GM12873 (cell line): Measurements from ENCODE around the gene ASB13.

Experiments used
- TF ChIP-seq, protein P1 (sequence below): IDR thresholded peaks from 2 replicates; pipeline ENCODE4 v1.5.1; 2012; ENCODE audit warnings: low read depth, mild to moderate bottlenecking, moderate library complexity, low read length, control low read depth; ENCODE audit not compliant: insufficient read depth; ENCODE audit errors: missing control alignments

The ASB13 gene

DNA sequence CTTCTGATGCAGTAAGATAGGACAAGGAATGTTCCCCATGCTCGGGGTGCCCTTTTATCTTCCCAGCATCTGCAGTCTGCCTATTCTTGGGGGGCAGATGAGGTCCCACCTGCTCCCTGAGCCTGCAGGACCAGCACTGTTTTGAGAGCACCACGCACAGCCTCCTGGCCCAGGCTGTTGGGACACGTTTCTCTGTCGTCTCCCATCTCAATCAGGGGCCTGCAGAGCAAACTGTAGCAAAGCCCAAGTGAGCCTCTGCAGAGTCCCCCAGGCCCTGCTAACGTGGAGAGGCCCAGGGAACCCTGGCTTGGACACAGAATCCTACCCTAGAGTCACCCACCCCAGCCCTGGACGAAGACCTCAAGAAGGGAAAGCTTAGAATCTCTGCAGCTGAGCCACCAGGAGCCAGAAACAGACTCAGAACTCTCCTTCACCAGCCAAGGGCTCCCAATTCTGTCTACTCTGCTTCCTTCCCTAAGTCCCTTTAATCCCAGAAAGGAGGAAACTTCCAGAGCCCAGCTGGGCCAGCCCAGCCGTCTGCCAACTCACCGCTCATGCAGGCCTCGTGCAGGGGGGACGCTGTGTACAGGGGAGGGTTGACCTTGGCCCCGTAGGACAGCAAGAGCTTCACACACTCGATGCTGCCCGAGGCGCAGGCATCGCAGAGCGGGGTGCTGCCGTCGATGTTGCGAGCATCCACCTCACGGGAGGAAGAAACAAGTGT is 15.6 kb downstream of the ASB13 start:
- TF ChIP-seq, protein P1, sequence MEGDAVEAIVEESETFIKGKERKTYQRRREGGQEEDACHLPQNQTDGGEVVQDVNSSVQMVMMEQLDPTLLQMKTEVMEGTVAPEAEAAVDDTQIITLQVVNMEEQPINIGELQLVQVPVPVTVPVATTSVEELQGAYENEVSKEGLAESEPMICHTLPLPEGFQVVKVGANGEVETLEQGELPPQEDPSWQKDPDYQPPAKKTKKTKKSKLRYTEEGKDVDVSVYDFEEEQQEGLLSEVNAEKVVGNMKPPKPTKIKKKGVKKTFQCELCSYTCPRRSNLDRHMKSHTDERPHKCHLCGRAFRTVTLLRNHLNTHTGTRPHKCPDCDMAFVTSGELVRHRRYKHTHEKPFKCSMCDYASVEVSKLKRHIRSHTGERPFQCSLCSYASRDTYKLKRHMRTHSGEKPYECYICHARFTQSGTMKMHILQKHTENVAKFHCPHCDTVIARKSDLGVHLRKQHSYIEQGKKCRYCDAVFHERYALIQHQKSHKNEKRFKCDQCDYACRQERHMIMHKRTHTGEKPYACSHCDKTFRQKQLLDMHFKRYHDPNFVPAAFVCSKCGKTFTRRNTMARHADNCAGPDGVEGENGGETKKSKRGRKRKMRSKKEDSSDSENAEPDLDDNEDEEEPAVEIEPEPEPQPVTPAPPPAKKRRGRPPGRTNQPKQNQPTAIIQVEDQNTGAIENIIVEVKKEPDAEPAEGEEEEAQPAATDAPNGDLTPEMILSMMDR = no peak

DNA sequence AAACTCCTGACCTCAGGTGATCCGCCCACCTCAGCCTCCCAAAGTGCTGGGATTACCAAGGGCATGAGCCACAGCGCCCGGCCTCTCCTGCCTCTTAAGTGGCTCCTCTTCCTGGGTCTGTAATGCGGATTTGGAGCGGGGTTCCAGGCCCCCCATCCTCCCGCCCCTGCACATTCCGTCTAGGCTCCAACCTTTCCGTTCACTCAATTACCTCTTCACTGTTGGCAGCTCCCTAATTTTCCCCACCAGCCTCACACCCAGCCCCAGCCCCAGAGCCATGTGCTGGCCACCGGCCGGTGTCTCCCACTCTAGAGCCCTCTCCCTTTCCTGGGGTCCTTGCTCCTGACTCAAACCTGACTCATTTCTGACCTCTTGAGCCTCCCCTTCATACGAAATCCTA is 16.6 kb downstream of the ASB13 start:
- TF ChIP-seq, protein P1 = no peak

DNA sequence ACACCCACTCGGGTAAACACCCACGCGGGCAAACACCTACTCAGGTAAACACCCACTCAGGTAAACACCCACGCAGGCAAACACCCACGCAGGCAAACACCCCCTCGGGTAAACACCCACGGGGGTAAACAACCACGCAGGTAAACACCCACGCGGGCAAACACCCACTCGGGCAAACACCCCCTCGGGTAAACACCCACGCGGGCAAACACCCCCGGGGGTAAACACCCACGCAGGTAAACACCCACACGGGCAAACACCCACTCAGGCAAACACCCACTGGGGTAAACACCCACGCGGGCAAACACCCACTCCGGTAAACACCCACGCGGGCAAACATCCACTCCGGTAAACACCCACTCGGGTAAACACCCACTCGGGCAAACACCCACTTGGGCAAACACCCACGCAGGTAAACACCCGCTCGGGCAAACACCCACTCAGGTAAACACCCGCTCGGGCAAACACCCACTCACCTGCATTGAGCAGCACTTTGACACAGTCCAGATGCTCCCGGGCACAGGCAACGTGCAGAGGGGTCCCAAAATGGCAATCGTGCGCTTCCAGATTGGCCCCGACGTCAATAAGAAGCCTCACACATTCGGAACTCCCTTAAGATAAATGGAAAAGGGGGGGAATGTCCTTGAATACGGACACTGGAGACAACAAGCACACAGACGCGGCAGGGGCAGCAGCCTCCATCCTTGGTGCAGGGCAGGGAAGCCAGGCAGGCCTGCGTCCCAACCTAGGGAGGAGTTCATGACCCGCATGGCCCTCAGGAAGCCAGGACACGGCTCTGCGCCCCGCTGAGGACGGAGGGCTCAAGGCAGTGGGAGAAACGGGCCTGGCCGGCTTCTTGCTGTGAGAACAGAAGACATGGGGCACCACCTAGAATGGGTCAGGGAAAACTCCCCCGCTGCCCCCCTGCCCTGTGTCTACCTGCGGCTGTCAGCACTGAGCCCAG is 17.6 kb downstream of the ASB13 start:
- TF ChIP-seq, protein P1 = no peak

DNA sequence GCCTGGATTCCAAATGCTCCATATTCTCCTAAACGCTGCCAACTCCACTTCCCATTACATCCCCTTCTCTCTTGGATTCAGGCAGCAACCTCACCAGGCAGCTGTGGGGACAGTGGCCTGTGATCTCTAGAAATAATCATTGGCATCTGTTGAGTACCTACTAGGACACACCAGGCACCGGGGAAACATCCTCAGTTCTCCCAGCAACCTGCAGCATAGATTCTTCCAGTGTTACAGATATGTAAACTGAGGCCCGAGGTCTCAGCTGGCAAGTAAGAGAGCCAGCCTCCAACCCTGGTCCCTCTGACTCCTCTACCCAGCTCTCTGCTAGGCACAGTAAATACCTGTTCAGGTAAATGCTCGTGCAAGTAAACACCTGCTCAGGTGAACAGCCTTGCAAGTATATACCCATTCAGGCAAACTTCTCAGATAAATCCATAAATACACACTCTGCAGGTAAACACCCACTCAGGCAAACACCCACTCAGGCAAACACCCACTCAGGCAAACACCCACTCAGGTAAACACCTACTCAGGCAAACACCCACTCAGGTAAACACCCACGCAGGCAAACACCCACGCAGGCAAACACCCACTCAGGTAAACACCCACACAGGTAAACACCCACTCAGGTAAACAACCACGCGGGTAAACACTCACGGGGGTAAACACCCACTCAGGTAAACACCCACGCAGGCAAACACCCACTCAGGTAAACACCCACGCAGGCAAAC is 18.7 kb downstream of the ASB13 start:
- TF ChIP-seq, protein P1 = no peak

DNA sequence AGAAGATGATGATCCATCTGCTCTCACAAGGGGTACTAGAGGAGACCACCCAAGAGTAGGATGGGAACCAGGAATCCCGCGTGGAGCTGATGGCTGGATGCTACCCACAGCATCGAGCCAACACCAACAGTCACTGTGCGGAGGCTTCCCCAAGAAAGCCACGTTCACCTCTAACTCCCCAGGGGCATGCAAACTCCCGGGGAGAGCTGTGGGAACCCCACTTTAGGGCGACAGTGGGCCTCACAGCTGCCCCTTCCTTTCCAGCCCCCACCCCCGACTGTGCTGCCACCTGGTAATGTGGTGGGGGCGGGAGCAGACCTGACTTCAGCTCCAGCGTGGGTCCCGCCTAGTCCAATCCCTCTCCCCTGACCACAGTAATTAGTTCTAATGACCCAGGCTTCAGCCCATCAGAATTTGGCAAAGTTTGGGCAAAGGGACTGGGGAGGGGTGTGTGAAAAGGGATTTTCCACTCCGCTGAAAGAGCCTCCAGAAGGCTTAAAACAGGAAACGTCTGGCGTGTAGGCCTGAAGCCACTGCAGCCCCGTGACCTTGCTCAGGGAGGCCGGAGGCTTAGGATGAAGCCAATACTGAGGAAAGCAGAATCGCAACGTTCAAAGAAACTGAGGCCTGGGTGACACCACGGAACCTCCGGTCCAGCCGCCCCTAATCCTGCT is 20.3 kb downstream of the ASB13 start:
- TF ChIP-seq, protein P1 = no peak

DNA sequence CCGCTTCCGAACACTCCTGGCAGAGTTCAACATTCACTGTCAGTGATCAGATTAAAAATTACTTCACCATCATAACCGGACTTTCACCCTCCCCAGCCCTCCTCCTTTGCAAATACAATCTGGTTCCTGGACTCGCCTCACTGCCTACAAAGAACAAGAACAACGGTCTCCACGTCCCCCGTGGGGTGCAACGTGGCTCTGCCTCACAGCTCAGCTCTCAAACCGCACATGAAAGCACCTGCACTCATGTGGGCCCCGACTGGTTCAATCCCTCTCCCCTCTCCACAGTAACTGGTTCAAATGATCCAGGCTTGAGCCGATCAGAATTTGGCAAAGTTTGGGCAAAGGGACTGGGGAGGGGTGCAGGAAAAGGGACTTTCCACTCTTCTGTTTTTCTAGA is 21.0 kb downstream of the ASB13 start:
- TF ChIP-seq, protein P1 = no peak
